ENCODE data around the gene SLC44A3.

Gene SLC44A3

DNA sequence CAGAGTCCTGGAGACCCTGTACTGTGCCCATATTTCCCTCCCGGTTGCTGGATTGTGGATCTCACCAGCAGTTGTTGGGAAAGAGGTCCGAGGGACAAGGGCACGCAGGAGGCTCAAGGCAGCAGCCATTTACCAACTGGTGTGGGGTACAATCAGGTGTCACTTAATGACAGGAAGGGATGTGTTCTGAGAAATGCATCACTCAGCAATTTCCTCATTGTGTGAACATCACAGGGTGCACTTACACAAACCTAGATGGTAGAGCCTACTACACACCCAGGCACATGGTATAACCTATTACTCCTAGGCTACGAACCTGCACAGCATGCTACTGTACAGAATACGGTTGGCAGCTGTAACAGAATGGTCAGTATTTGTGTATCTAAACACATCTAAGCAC is 20.7 kb downstream of the SLC44A3 start:
- DNase-seq = no peak

DNA sequence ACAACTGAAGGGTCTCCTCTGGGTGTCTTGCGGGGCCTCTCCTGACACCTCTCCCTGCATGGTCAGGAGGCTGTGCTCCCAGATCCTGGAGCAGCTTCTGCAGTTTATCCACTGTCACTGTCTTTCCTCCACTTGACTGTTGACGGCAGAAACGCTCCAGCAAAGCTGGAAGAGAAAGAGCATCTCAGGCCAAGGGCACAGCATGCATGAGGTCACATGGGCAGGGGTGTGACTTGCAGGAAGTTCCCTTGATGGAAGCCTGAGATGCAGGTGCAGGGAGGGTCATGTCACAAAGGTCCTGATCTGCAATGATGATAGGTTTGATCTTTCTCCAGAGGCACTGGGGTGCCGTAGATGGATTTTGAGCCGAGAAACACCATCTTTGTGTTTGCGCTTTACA is 23.3 kb downstream of the SLC44A3 start:
- DNase-seq = no peak

DNA sequence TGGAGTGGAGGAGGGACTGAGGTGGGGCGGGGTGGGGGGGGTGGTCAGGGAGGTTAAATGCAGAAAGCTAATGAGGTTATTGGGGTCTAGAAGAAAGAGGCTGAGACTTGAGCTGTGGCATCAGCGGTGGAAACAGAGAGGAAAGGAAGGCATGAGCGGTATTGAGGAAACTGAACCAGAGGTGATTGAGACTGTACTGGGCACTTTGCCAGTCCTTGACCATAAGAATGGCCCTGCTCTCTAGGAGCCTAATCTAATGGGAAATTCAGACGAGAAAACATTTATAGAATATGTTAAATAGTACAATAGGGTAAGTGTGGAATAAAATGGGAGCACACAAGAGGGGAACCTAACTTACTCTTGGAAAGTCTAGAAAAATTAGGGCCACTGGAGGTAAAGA is 23.7 kb downstream of the SLC44A3 start:
- no peak for DNase-seq

DNA sequence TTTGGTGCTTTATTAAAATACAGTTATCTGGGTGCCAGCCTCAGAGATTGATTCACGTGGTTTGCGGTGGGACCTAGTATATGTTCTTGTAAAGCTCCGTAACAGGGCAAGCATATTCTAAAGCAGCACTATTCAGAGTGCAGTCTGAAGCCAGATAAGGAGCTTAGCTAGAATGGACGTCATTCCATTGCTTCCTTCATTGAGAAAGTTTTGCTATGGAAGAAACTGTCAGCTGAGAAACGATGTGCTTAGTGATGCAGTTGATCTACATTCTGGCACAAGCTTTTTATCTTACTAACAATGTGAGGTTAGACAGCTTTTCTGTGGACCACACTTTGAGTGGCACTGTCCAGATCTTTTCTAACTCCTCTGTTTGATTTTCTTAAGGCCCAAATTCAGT is 26.2 kb downstream of the SLC44A3 start:
- DNase-seq = no peak

DNA sequence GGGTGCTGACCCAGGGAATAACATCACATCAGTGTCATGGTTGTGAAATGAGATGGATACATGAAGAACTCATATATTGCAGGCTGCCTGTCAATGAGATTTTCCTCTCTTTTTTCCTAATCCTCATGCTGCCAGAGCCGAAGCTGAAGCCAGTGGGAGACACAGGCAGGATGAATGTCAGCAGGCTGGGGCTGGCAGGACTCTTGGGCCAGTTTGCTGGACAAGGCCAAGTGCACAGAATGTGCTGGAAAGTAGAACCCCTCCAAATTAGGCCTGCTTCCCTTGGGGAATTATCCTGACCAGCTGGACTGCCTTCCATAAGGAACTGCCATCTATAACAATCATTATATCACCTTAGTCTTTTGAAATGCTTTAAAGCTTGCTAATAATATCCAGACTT is 31.4 kb downstream of the SLC44A3 start:
- DNase-seq = no peak

- DNase-seq = no peak
These were observed 32.6 kb downstream of the SLC44A3 start for GRCh38 chr1:94852788-94853187.

DNA sequence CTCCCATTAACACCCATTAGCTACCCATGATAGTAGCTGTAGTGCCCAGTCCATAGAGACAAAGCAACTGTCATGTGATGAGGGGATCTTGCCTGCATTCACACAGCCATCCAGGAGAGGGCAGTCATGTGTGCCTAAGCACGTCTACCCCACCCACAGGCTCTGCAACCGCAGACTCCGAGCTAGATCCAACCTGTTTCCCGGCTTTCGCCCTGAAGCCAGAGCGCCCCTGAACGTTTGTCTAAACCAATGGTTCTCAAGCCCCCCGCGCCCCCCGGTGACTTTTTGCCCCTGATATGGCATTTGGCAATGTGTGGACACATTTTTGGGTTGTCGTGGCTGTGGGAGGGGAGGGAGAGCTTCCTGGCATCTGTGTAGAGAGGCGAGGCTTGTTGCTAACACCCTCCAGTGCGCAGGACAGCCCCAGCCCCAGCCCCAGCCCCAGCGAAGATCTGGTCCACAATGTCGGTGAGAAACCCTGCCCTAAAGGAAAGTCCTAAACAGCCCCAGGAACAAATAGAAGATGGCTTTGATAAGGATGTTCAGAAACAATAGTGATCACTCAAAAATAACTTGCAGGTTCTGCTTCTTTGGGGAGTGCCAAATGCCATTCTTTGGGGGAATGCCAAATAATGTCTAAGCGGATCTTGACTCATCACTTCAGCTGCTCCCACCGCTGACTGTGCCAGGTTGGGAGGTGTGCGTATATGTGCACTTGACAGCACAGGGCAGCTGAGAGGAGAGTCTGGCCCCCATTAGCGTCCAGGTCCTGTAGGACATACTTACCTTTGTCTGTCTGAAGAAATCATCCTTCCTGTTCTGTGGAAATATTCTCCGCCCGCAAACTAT is 34.5 kb downstream of the SLC44A3 start:
- peak; percentile 43 for DNase-seq

GRCh38 chr1:94855307-94855700 is 35.1 kb downstream of the SLC44A3 start:
- no peak for DNase-seq

GRCh38 chr1:94856004-94856403 is 35.8 kb downstream of the SLC44A3 start:
- DNase-seq = no peak

DNA sequence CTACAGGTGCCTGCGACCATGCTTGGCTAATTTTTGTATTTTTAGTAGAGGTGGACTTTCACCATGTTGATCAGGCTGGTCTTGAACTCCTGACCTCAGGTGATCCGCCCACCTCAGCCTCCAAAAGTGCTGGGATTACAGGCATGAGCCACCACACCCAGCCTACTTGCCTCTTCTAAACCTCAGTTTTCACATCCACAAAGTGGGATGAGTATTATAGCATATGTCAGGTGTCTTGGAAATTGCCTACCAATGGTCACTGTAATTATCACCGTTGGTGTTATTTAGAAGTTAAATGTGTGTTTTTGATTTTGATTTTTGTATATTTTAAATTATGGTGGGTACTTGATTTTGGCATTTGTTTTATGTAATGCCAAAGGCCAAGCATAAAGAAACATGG is 36.7 kb downstream of the SLC44A3 start:
- DNase-seq = no peak

DNA sequence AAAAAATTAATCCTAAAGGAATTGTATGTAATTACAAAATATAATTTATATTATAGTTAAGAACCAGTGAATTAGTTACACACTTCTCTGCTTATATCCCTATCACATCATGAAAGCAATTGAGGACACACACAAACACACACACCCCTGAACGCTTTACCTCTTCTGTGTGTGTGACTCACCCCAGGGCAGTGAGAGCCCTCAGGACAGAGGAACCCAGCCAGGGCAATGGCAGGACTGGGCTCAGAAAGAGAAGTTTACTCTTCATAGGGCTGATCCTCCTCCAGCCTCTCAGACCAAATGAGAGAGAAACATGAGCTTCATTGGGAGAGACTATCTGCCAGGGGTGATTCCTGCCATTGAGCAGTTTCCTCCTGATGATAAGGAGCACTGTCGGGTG is 38.1 kb downstream of the SLC44A3 start:
- no peak for DNase-seq

- DNase-seq = no peak
These were observed 39.0 kb downstream of the SLC44A3 start for GRCh38 chr1:94859174-94859573.

DNA sequence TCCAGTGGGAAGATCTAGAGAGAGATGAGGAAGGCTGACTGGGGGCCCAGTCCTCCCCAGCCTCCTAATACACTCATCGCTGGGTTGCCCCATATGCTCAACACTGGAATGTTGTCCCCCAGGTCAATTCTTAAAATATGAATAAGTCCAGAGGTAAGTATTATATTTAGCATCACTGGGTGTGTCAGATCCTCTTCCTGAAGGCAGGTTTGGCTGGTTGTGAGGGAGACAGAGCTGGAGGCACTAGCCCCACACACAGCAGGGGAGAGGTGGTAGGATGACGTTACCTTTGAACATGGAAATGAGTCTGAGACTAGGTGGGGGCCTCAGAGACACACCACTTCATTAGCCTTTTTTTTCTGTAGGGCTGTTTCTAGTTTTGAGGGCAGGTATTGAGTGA is 42.6 kb downstream of the SLC44A3 start:
- DNase-seq = no peak

DNA sequence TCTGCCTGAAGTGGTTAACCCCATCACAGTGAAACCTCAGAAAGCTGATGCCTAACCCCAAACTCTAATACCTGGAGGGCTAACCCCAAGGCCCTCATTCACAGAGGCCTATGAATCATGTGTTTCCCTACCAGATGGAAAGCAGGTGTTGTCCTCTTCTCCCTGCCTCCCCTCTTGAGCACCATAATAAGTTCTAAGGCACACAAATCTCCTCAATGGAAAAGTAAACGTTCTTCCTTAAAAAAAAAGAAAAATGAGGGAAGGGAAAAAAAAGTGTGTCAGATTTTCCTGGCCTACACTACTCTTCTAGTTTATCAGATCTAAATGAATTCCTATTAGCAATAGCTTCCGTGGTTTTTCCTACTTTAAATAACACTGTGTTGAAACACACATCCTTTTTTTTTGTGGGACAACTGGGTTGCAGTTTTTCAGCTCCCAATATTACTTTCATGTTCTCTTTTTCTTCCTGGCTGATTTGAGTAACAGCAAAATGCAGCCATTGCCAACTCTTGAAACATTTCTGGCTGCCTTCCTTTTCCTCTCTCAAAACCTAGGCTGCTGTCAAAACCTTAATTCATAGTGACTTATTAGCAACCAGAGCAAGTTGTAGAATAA is 43.2 kb downstream of the SLC44A3 start:
- no peak for DNase-seq

- no peak for DNase-seq
These were observed 43.8 kb downstream of the SLC44A3 start for GRCh38 chr1:94863919-94864318.

DNA sequence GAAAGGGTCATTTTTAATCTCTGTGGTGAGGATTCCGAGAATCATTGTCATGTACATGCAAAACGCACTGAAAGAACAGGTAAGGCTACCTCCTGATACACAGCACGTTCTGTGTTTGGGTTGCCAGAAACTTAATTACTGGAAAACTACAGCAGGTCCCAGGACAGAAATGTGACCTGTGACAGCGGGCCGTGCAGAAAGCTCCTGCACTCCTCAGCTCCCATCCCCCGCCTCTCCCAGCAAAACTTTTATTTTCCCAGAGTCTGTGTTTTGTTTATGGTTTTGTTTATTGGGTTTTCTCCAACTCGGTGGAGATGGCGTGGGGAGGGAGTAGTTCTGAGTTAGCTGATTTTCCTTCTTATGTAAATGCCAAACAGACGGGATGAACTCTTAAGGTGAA is 44.7 kb downstream of the SLC44A3 start:
- DNase-seq = no peak

GRCh38 chr1:94865360-94865759 is 45.2 kb downstream of the SLC44A3 start:
- DNase-seq = no peak

- DNase-seq = no peak
These were observed 46.1 kb downstream of the SLC44A3 start for GRCh38 chr1:94866164-94866807.

- DNase-seq = no peak
These were observed 50.9 kb downstream of the SLC44A3 start for GRCh38 chr1:94871031-94871430.

GRCh38 chr1:94872771-94873495 is 52.8 kb downstream of the SLC44A3 start:
- no peak for DNase-seq

- DNase-seq = no peak
These were observed 53.6 kb downstream of the SLC44A3 start for GRCh38 chr1:94873520-94874351.

GRCh38 chr1:94874423-94874822 is 54.3 kb downstream of the SLC44A3 start:
- no peak for DNase-seq

- no peak for DNase-seq
These were observed 55.6 kb downstream of the SLC44A3 start for GRCh38 chr1:94875794-94876193.
